Liver (tissue), 9 donors: ENCODE results near the gene ACE2. TPM values are rescaled to one million over a fixed set of nuclear protein-coding genes. Genes with fewer than 3 reads are reported as not detected.

Experiments used
- DNase-seq: peaks from one replicate; pipeline ENCODE4 v3.0.0-alpha.2; 2017; ENCODE audit warnings: low spot score
- H3K27ac ChIP-seq, 2 donors: one replicate each; pipeline ENCODE4 v1.7.0; 2013; ENCODE audit warnings: inconsistent platforms in 2 of 2, low read length in 2 of 2, control low read depth in 1 of 2, low read depth in 1 of 2, mild to moderate bottlenecking in 1 of 2
- H3K27me3 ChIP-seq, 4 donors: one replicate each; pipeline versions ENCODE4 v1.6.1 to v1.7.0; 2013; ENCODE audit warnings: low read length in 3 of 4, inconsistent platforms in 1 of 4, mild to moderate bottlenecking in 1 of 4, moderate library complexity in 1 of 4; ENCODE audit not compliant: control insufficient read depth in 4 of 4, insufficient read depth in 4 of 4
- H3K36me3 ChIP-seq, 4 donors: one replicate each; pipeline versions ENCODE4 v1.6.1 to v1.7.0; 2013; ENCODE audit warnings: low read length in 3 of 4, mild to moderate bottlenecking in 3 of 4, low read depth in 1 of 4, moderate library complexity in 1 of 4; ENCODE audit not compliant: control insufficient read depth in 4 of 4, insufficient read depth in 3 of 4
- H3K4me1 ChIP-seq, 4 donors: one replicate each; pipeline versions ENCODE4 v1.6.1 to v1.7.0; 2013; ENCODE audit warnings: low read length in 3 of 4, mild to moderate bottlenecking in 3 of 4, moderate library complexity in 1 of 4; ENCODE audit not compliant: control insufficient read depth in 4 of 4, insufficient read depth in 4 of 4
- H3K4me3 ChIP-seq, 3 donors: one replicate each; pipeline versions ENCODE4 v1.6.1 to v1.7.0; 2013; ENCODE audit warnings: low read length in 3 of 3, control low read depth in 1 of 3, low read depth in 1 of 3, mild to moderate bottlenecking in 1 of 3
- H3K9ac ChIP-seq, 2 donors: one replicate each; pipeline ENCODE4 v1.7.0; 2013; ENCODE audit warnings: low read length in 2 of 2, mild to moderate bottlenecking in 2 of 2, moderate library complexity in 2 of 2, control low read depth in 1 of 2, low read depth in 1 of 2
- H3K9me3 ChIP-seq, 4 donors: one replicate each; pipeline versions ENCODE4 v1.6.1 to v1.7.0; 2013; ENCODE audit warnings: low read length in 3 of 4; ENCODE audit not compliant: control insufficient read depth in 4 of 4
- CTCF ChIP-seq: fragments of 150-350 bp; IDR thresholded peaks from 2 replicates; pipeline ENCODE4 v1.5.1; 2017; ENCODE audit warnings: improper control_type of control experiment, low read depth, low read length; ENCODE audit not compliant: missing input control
- FOXA1 ChIP-seq: IDR thresholded peaks from 2 replicates; pipeline ENCODE4 v1.6.1; 2016; ENCODE audit warnings: antibody characterized with exemption
- FOXA2 ChIP-seq: IDR thresholded peaks from 2 replicates; pipeline ENCODE4 v1.6.1; 2016; ENCODE audit warnings: antibody characterized with exemption
- GABPA ChIP-seq, 2 donors: IDR thresholded peaks in 1 of 2; conservative IDR thresholded peaks in 1 of 2; 2 replicates each; pipeline ENCODE4 v1.6.1; 2016; ENCODE audit warnings: antibody characterized with exemption in 2 of 2, mild to moderate bottlenecking in 1 of 2, moderate library complexity in 1 of 2
- HNF4A ChIP-seq, 2 donors: conservative IDR thresholded peaks; 2 replicates each; pipeline ENCODE4 v1.6.1; 2016; ENCODE audit warnings: antibody characterized with exemption in 2 of 2, mild to moderate bottlenecking in 2 of 2
- HNF4G ChIP-seq: IDR thresholded peaks from 2 replicates; pipeline ENCODE4 v1.6.1; 2016; ENCODE audit warnings: antibody characterized with exemption
- JUND ChIP-seq, 2 donors: IDR thresholded peaks; 2 replicates each; pipeline ENCODE4 v1.6.1; 2016; ENCODE audit warnings: antibody characterized with exemption in 2 of 2
- NR2F2 ChIP-seq: IDR thresholded peaks from 2 replicates; pipeline ENCODE4 v1.6.1; 2016; ENCODE audit warnings: antibody characterized with exemption
- RAD21 ChIP-seq, 2 donors: IDR thresholded peaks; 2 replicates each; pipeline ENCODE4 v1.6.1; 2016; ENCODE audit warnings: antibody characterized with exemption in 2 of 2, mild to moderate bottlenecking in 2 of 2
- RXRA ChIP-seq, 2 donors: IDR thresholded peaks; 2 replicates each; pipeline ENCODE4 v1.6.1; 2017 to 2018; ENCODE audit warnings: antibody characterized with exemption in 2 of 2, mild to moderate bottlenecking in 1 of 2
- SP1 ChIP-seq: IDR thresholded peaks from 2 replicates; pipeline ENCODE4 v1.6.1; 2018; ENCODE audit warnings: antibody characterized with exemption, mild to moderate bottlenecking
- TAF1 ChIP-seq: conservative IDR thresholded peaks from 2 replicates; pipeline ENCODE4 v1.6.1; 2016; ENCODE audit warnings: antibody characterized with exemption, mild to moderate bottlenecking
- WGBS: extraction: QIAGEN DNeasy Blood & Tissue Kit; methylation state at CpG from one replicate; pipeline ENCODE4 v1.1.7; 2013; 5-methylcytosine and 5-hydroxymethylcytosine counted together
- polyA plus RNA-seq, 2 donors: library from polyadenylated mRNA; stranded (reverse) in 1 of 2; unstranded in 1 of 2; fragments of 200-250 nt in 1 of 2; fragments of >200 nt in 1 of 2; fragmentation: Nextera tagmentation in 1 of 2; extraction: Ambion mirVana in 1 of 2; gene quantifications; one replicate each; pipeline versions ENCODE4 v1.2.1 to v1.2.3, GENCODE V29; 2013 to 2015
- total RNA-seq, 2 donors: library from RNA; depleted of rRNA; stranded (reverse); fragments of >200 nt; gene quantifications; one replicate each; pipeline ENCODE4 v1.2.3, GENCODE V29; 2014
- TF ChIP-seq, protein P1 (sequence below): IDR thresholded peaks from 2 replicates; pipeline ENCODE4 v1.6.1; 2016; ENCODE audit warnings: antibody characterized with exemption
- TF ChIP-seq, protein P2 (sequence below): IDR thresholded peaks from 2 replicates; pipeline ENCODE4 v1.6.1; 2016; ENCODE audit warnings: antibody characterized with exemption
- TF ChIP-seq, protein P3 (sequence below): IDR thresholded peaks from 2 replicates; pipeline ENCODE4 v1.6.1; 2016; ENCODE audit warnings: antibody characterized with exemption
- TF ChIP-seq, protein P4 (sequence below): IDR thresholded peaks from 2 replicates; pipeline ENCODE4 v1.6.1; 2016; ENCODE audit warnings: antibody characterized with exemption, mild to moderate bottlenecking
- donor health status: healthy.
- donor health status: healthy.
- donor health status: healthy.
- donor health status: healthy.
- donor health status: healthy.

The ACE2 gene
- total and polyA plus RNA-seq, 4 donors, result 0.33 to 4.1 (median 0.56) TPM

DNA sequence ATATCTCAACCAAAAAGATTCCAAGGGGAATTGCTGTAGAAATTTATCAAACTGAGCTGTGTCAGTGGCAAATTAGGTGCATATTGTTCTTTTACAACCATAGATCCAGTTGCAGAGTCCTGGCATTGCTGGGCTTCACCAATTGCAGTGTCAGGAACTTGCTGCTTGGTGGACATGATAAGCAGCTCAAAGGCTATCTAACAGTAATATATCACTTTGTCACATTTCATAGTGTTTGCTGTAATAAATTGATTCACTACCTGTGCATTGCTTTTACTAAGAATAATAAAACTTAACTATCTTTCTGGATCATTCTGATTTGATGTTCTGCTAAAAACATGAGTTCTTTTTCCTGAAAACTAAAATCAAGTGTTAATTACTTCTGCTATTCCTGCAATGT is 30.9 kb upstream of the ACE2 start:
- Histone ChIP-seq H3K4me1 (no peaks in the 10 kb centered on the region), H3K27me3 (no peaks in the 10 kb centered on the region), H3K27ac (no peak overlapping the region), H3K9ac (no peak overlapping the region), H3K4me3 (no peak overlapping the region), H3K36me3 (no peaks in the 10 kb centered on the region), H3K9me3 (no peaks in the 10 kb centered on the region)
- DNase-seq, result no peak
- no peak for TF ChIP-seq HNF4G
- TF ChIP-seq GABPA (IDR thresholded peaks at IDR 0.05 in 1 of 2, conservative IDR thresholded peaks at IDR 0.05 in 1 of 2), result no peak
- TF ChIP-seq, protein P1, sequence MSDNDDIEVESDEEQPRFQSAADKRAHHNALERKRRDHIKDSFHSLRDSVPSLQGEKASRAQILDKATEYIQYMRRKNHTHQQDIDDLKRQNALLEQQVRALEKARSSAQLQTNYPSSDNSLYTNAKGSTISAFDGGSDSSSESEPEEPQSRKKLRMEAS, result no peak
- no peak for TF ChIP-seq HNF4A (conservative IDR thresholded peaks at IDR 0.05)
- TF ChIP-seq TAF1, result no peak
- no peak for TF ChIP-seq FOXA2
- no peak for TF ChIP-seq RAD21 (IDR thresholded peaks at IDR 0.05)
- TF ChIP-seq, protein P2, sequence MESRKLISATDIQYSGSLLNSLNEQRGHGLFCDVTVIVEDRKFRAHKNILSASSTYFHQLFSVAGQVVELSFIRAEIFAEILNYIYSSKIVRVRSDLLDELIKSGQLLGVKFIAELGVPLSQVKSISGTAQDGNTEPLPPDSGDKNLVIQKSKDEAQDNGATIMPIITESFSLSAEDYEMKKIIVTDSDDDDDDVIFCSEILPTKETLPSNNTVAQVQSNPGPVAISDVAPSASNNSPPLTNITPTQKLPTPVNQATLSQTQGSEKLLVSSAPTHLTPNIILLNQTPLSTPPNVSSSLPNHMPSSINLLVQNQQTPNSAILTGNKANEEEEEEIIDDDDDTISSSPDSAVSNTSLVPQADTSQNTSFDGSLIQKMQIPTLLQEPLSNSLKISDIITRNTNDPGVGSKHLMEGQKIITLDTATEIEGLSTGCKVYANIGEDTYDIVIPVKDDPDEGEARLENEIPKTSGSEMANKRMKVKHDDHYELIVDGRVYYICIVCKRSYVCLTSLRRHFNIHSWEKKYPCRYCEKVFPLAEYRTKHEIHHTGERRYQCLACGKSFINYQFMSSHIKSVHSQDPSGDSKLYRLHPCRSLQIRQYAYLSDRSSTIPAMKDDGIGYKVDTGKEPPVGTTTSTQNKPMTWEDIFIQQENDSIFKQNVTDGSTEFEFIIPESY, result no peak
- TF ChIP-seq CTCF, result no peak
- no peak for TF ChIP-seq SP1
- TF ChIP-seq RXRA (IDR thresholded peaks at IDR 0.05), result no peak
- no peak for TF ChIP-seq NR2F2
- no peak for TF ChIP-seq JUND (IDR thresholded peaks at IDR 0.05)
- no peak for TF ChIP-seq FOXA1

DNA sequence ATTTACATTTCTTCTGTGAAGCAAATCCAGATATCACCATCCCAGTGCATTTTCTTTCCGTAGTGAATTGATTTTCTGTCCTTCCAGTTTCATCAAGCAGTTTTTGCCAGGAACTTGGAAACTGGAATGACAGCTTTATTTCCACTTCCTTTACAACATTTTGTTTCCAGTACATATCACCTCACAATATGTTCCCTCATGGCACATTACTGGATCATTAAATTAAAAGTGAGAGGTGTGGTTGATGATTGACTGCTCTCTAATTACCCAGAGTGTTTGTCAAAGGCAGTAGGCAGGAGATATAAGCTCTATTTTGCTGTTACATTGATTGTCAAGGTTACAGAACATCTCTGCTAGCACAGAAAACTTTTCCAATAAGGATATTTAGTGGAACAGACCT is 22.3 kb upstream of the ACE2 start:
- 62% methylated on average over 1 of the region's 1 CpG for WGBS
- Histone ChIP-seq H3K27me3 (peaks cover 0 to 5% (median 0%) of the 10 kb centered on the region in 4 donors), H3K9ac (no peak overlapping the region), H3K27ac (no peak overlapping the region), H3K9me3 (no peaks in the 10 kb centered on the region), H3K4me1 (no peaks in the 10 kb centered on the region), H3K36me3 (peaks cover 0 to 1% (median 0%) of the 10 kb centered on the region in 4 donors), H3K4me3 (no peak overlapping the region)
- TF ChIP-seq, protein P1, result no peak
- TF ChIP-seq FOXA2 (no peak), SP1 (no peak)
- no peak for DNase-seq

DNA sequence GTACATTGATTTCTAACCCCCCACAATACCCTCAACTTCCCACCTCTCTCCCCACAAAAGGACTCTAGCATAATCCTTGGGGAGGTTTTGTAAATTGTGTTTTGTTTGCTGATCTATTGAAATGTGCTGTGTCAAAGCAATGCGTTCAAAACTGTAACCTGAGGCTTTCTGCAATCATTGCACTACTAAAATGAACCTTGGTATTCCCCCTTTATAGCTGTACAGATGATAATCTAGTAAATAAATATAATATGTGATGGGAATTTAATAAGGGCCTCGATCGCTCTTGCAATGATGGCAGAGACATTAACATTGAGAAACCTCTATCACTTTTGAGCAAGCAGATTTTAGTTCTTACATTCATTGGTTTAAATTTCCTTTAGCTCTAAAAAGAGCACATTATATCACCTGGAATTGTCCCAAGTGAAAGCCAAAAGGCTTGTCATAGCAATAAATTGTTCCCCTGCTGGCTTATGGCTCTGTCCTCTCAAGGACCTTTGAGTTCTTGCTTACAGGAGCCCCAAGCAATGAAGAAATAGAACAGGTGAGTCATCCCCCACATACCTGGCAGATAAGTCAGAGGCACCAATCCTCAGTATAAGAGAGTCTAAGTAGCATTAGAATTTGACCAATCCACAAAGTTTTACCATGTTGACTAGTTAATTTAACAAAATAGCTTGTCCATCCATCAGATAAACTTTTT is 18.4 kb upstream of the ACE2 start:
- no peak for DNase-seq
- Histone ChIP-seq H3K27ac (no peak overlapping the region), H3K4me1 (no peaks in the 10 kb centered on the region), H3K9me3 (no peaks in the 10 kb centered on the region), H3K4me3 (no peak overlapping the region), H3K36me3 (peaks cover 0 to 1% (median 0%) of the 10 kb centered on the region in 4 donors), H3K27me3 (no peaks in the 10 kb centered on the region), H3K9ac (no peak overlapping the region)
- TF ChIP-seq HNF4G (no peak), FOXA1 (no peak), FOXA2 (no peak), CTCF (no peak), RXRA (IDR thresholded peaks at IDR 0.05) (no peak)
- TF ChIP-seq, protein P3, sequence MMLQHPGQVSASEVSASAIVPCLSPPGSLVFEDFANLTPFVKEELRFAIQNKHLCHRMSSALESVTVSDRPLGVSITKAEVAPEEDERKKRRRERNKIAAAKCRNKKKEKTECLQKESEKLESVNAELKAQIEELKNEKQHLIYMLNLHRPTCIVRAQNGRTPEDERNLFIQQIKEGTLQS, result no peak
- TF ChIP-seq, protein P1, result no peak
- TF ChIP-seq, protein P4, sequence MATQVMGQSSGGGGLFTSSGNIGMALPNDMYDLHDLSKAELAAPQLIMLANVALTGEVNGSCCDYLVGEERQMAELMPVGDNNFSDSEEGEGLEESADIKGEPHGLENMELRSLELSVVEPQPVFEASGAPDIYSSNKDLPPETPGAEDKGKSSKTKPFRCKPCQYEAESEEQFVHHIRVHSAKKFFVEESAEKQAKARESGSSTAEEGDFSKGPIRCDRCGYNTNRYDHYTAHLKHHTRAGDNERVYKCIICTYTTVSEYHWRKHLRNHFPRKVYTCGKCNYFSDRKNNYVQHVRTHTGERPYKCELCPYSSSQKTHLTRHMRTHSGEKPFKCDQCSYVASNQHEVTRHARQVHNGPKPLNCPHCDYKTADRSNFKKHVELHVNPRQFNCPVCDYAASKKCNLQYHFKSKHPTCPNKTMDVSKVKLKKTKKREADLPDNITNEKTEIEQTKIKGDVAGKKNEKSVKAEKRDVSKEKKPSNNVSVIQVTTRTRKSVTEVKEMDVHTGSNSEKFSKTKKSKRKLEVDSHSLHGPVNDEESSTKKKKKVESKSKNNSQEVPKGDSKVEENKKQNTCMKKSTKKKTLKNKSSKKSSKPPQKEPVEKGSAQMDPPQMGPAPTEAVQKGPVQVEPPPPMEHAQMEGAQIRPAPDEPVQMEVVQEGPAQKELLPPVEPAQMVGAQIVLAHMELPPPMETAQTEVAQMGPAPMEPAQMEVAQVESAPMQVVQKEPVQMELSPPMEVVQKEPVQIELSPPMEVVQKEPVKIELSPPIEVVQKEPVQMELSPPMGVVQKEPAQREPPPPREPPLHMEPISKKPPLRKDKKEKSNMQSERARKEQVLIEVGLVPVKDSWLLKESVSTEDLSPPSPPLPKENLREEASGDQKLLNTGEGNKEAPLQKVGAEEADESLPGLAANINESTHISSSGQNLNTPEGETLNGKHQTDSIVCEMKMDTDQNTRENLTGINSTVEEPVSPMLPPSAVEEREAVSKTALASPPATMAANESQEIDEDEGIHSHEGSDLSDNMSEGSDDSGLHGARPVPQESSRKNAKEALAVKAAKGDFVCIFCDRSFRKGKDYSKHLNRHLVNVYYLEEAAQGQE, result no peak
- WGBS, result 75% methylated on average over 3 of the region's 3 CpGs
